ENCODE measurements around the gene LSR. TPM values are rescaled to one million over a fixed set of nuclear protein-coding genes. Genes with fewer than 3 reads are reported as not detected.

The LSR gene
- total RNA-seq, 1 donor from 2014 or later, result 55.2 TPM

GRCh38 chr19:35266520-35267352 lies 17.9 kb downstream of the LSR start:
- peak; percentile 49 for DNase-seq (ENCODE audit: low spot score)

DNA sequence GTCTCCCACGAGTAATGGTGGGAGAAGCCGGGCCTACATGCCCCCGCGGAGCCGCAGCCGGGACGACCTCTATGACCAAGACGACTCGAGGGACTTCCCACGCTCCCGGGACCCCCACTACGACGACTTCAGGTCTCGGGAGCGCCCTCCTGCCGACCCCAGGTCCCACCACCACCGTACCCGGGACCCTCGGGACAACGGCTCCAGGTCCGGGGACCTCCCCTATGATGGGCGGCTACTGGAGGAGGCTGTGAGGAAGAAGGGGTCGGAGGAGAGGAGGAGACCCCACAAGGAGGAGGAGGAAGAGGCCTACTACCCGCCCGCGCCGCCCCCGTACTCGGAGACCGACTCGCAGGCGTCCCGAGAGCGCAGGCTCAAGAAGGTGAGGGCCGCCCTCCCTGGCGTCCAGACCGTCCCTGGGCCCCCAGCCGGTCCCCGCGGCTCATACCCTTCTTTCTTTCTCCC lies 18.6 kb downstream of the LSR start:
- peak; percentile 63 for DNase-seq (ENCODE audit: low spot score)

DNA sequence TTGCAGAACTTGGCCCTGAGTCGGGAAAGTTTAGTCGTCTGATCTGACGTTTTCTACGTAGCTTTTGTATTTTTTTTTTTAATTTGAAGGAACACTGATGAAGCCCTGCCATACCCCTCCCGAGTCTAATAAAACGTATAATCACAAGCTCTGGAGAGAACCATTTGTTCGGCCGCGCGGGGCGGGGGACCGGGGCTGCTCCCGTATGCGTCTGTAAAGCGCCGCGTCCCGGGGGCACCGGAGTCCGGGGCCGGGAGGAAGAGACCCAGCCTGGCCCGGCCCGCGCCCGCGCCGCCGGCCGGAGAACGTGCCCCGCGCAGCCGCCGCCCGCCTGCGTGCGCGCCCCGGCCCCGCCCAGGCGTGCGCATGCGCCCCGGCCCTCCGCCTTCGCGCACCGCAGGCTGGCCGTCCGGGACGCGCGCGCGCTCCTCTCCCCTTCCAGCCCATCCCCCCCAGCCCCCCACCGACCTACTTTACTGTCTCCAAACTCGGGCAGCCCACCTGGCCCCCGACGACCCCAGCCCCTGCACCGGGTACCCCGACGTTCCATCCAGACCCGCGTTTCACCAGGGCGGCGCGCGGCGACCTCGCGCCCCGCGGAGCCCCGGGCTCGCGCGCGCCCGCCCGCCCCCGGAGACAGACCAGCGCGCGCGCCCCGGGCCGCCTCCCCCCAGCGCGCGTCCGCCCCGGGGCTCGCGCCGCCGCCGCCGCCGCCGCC lies 19.2 kb downstream of the LSR start:
- DNase-seq (ENCODE audit: low spot score), result peak; percentile 71

- peak; percentile 71 for DNase-seq (ENCODE audit: low spot score)
Observed at GRCh38 chr19:35268536-35269437, 20.0 kb downstream of the LSR start, which contains the start of gene USF2. USF2 (plus strand) TSS chr19:35268962; CDS start chr19:35269102, 140 bp downstream.

DNA sequence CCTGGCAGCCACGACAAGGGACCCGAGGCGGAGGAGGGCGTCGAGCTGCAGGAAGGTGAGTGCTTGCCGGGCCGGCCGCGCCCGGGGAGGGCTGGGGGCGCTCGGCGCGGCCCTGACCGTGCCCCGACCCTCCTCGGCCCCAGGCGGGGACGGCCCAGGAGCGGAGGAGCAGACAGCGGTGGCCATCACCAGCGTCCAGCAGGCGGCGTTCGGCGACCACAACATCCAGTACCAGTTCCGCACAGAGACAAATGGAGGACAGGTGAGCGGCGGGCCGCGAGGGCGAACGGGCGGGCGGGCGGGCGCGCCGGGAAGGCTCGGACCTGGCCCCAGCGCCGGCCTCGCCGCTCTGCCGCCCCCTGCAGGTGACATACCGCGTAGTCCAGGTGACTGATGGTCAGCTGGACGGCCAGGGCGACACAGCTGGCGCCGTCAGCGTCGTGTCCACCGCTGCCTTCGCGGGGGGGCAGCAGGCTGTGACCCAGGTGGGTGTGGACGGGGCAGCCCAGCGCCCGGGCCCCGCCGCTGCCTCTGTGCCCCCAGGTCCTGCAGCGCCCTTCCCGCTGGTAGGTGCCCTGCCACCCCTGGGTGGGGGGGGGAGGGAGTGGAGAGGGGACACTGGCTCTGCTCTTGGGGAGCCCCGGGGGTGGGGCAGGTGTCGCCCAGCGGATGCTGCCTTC lies 20.8 kb downstream of the LSR start:
- peak; percentile 90 for DNase-seq (ENCODE audit: low spot score)

DNA sequence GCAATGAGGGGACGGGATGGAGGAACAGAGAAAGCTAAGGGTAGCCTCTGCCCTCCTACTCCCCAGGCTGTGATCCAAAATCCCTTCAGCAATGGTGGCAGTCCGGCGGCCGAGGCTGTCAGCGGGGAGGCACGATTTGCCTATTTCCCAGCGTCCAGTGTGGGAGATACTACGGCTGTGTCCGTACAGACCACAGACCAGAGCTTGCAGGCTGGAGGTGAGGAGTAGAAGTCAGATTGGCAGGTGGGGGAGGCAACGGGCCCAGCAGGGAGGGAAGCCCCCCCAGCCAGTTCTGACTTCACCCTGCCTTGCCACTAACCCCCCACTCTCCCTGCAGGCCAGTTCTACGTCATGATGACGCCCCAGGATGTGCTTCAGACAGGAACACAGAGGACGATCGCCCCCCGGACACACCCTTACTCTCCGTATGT lies 21.6 kb downstream of the LSR start:
- peak; percentile 55 for DNase-seq (ENCODE audit: low spot score)

GRCh38 chr19:35271546-35271945 lies 22.7 kb downstream of the LSR start:
- DNase-seq (ENCODE audit: low spot score), result no peak

- no peak for DNase-seq (ENCODE audit: low spot score)
Observed at GRCh38 chr19:35272122-35272719, 23.4 kb downstream of the LSR start.

- DNase-seq (ENCODE audit: low spot score), result no peak
Observed at GRCh38 chr19:35272954-35273649, 24.3 kb downstream of the LSR start.

DNA sequence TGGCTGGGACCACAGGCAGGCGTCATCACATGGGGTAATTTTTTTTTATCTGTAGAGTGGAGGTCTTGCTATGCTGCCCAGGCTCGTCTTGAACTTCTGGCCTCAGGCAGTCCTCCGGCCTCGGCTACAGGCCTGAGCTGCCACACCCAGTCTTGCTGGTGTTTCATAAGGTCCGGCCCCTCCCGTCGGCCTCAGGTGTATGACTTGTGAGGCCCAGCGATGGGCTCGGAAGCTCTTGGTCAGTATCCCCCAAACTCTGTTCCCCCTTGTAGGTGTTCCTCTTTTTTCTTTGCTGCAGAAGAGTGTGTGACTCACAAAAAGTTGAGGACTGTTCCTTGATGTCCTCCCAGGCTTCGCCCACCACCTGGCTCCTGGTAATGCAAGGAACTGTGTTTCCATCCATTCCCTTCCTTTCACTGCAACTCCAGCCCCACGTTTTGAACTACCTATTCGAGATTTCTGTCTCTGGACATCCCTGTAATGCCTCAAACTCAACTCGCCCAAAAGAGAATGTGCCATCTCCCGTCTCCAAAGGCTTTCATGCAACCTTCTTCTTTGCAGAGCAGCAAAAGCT lies 25.0 kb downstream of the LSR start:
- no peak for DNase-seq (ENCODE audit: low spot score)

DNA sequence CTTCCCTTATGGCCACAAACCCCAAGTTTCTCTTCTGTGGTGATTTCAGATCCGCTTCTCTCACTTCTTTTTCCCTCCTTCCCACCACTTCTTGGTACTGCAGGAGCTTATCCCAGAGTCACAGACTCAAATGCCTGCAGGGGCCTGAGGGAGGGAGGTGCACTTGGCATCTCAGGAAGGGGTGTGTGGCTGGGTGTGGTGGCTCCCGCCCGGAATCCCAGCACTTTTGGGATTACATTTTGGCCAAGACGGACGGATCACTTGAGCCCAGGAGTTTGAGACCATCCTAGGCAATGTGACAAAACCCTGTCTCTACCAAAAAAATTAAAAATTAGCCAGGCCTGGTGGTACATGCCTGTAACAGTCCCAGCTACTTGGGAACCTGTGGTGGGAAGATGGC lies 25.5 kb downstream of the LSR start:
- no peak for DNase-seq (ENCODE audit: low spot score)

- DNase-seq (ENCODE audit: low spot score), result no peak
Observed at GRCh38 chr19:35276706-35277281, 28.0 kb downstream of the LSR start.

- DNase-seq (ENCODE audit: low spot score), result no peak
Observed at GRCh38 chr19:35278578-35279284, 29.9 kb downstream of the LSR start.

GRCh38 chr19:35279374-35279773 lies 30.6 kb downstream of the LSR start:
- DNase-seq (ENCODE audit: low spot score), result no peak

DNA sequence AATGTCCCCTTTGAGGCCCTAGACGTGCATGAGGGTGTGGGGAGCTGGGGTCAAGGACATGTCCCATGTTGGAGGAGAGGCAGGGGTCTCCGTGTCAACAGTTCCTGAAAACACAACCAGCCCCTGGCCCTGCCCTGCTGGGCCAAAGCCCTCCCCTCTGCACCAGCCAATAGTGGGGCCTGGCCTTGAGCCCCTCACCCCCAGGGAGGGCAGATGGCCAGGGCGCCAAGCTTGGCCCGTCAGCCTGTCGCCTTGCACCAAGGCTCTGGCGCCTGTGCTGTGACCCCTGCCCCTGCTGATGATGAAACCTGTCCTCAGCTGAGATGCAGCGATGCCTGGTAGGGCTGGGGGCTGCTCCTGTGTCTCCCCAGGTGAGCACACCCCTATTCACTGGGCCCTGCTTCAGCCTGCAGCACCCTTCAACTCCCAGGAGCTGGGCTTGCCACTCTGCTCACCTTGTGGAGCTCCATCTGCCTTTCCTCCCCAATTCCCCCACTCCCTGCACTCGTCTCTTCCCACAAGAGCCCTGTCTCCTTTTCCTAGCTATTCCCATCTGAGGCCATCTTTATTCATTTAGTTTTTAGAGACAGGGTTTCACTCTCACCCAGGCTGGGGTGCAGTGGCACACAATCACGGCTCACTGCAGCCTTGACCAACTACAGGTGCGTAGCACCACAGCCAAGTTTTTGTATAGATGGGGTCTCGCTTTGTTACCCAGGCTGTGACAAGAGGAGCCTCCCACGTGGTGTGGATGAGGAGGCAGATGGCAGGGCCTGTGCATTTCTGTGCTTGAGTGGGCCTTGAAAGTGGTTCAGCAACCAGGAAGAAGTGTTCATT lies 31.4 kb downstream of the LSR start:
- no peak for DNase-seq (ENCODE audit: low spot score)

DNA sequence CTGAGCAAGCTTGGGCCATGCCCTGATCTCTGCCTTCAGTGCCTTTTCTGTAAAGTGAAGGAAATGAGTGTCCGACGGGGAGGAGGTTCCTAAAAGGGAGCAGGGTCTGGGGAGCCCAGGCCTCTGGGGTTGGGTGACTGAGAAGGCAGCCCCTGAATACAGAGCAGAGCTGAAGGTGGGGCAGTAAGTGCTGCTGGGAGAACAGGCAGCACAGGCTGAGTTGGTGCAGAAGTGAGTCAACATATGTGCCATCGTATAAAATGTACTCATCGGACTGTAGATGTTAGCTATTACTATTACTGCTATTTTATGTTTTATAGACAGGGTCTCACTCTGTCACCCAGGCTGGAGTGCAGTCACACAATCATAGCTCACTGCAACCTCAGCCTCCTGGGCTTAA lies 32.5 kb downstream of the LSR start:
- DNase-seq (ENCODE audit: low spot score), result no peak

GRCh38 chr19:35284153-35285094 lies 35.6 kb downstream of the LSR start:
- no peak for DNase-seq (ENCODE audit: low spot score)

All from ureter (tissue), 1 donor.